ENCODE measurements around the gene F10. TPM values are rescaled to one million over a fixed set of nuclear protein-coding genes. Genes with fewer than 3 reads are reported as not detected.

The F10 gene
- total RNA-seq, 3 donors from 2014 or later (not counting 1 experiment from before 2014, with no cell fraction given), result not detected

GRCh38 chr13:113096052-113096744 lies 26.4 kb upstream of the F10 start:
- H3K27ac ChIP-seq (ENCODE audit: low read length), result no peak overlapping the region
- ATAC-seq, result no peak
- H3K36me3 Mint-ChIP-seq, result no peaks in the 10 kb centered on the region

GRCh38 chr13:113096745-113097305 lies 25.8 kb upstream of the F10 start:
- DNase-seq (no peak), ATAC-seq (no peak)
- no peaks in the 10 kb centered on the region for H3K9me3 Mint-ChIP-seq
- Histone ChIP-seq H3K36me3 (ENCODE audit: control insufficient read depth, insufficient read depth, low read length) (no peaks in the 10 kb centered on the region), H3K27ac (ENCODE audit: low read length) (no peak overlapping the region), H3K4me3 (ENCODE audit: low read length) (no peak overlapping the region), H3K27me3 (ENCODE audit: control insufficient read depth, insufficient read depth, low read length) (no peaks in the 10 kb centered on the region), H3K9me3 (ENCODE audit: control insufficient read depth, insufficient read depth, low read length) (no peaks in the 10 kb centered on the region), H3K4me1 (ENCODE audit: control insufficient read depth, insufficient read depth, low read length) (no peaks in the 10 kb centered on the region)
- no peaks in the 10 kb centered on the region for H3K4me1 Mint-ChIP-seq
- H3K36me3 Mint-ChIP-seq, result no peaks in the 10 kb centered on the region
- peaks cover 0 to 11% of the 10 kb centered on the region in 2 donors for H3K27me3 Mint-ChIP-seq (ENCODE audit: low read depth in 2 of 2)
- WGBS (ENCODE audit: insufficient coverage), result 97% methylated on average over 52 of the region's 52 CpGs
- TF ChIP-seq CTCF (IDR thresholded peaks at IDR 0.05), result no peak
- no peak overlapping the region for H3K4me3 Mint-ChIP-seq
- H3K27ac Mint-ChIP-seq, result no peak overlapping the region
- intact Hi-C loops (cut with micrococcal nuclease), result no loop called here

More at GRCh38 chr13:113096052-113096744, 26.4 kb upstream of the F10 start:
- H3K4me3 ChIP-seq (ENCODE audit: low read length), result no peak overlapping the region
- Mint-ChIP-seq H3K27me3 (ENCODE audit: low read depth in 2 of 2) (peaks cover 0 to 11% of the 10 kb centered on the region in 2 donors), H3K4me3 (no peak overlapping the region), H3K9me3 (no peaks in the 10 kb centered on the region), H3K4me1 (no peaks in the 10 kb centered on the region), H3K27ac (no peak overlapping the region)
- no peak for TF ChIP-seq CTCF (IDR thresholded peaks at IDR 0.05)
- no peak for DNase-seq
- 94% methylated on average over 61 of the region's 61 CpGs for WGBS (ENCODE audit: insufficient coverage)
- no peaks in the 10 kb centered on the region for H3K4me1 ChIP-seq (ENCODE audit: control insufficient read depth, insufficient read depth, low read length)
- no peaks in the 10 kb centered on the region for H3K36me3 ChIP-seq (ENCODE audit: control insufficient read depth, insufficient read depth, low read length)
- no peaks in the 10 kb centered on the region for H3K27me3 ChIP-seq (ENCODE audit: control insufficient read depth, insufficient read depth, low read length)
- no peaks in the 10 kb centered on the region for H3K9me3 ChIP-seq (ENCODE audit: control insufficient read depth, insufficient read depth, low read length)
- intact Hi-C loops (cut with micrococcal nuclease), result no loop called here

- DNase-seq (no peak), ATAC-seq (no peak)
- TF ChIP-seq CTCF (IDR thresholded peaks at IDR 0.05), result no peak
- Histone ChIP-seq H3K4me3 (ENCODE audit: low read length) (no peak overlapping the region), H3K4me1 (ENCODE audit: control insufficient read depth, insufficient read depth, low read length) (no peaks in the 10 kb centered on the region), H3K27me3 (ENCODE audit: control insufficient read depth, insufficient read depth, low read length) (no peaks in the 10 kb centered on the region), H3K27ac (ENCODE audit: low read length) (no peak overlapping the region), H3K9me3 (ENCODE audit: control insufficient read depth, insufficient read depth, low read length) (no peaks in the 10 kb centered on the region), H3K36me3 (ENCODE audit: control insufficient read depth, insufficient read depth, low read length) (no peaks in the 10 kb centered on the region)
- Mint-ChIP-seq H3K4me1 (no peaks in the 10 kb centered on the region), H3K27me3 (ENCODE audit: low read depth in 2 of 2) (peaks cover 0 to 11% of the 10 kb centered on the region in 2 donors), H3K27ac (no peak overlapping the region), H3K9me3 (no peaks in the 10 kb centered on the region), H3K4me3 (no peak overlapping the region), H3K36me3 (no peaks in the 10 kb centered on the region)
- 93% methylated on average over 3 of the region's 7 CpGs for WGBS (ENCODE audit: insufficient coverage)
- intact Hi-C loops (cut with micrococcal nuclease), result no loop called here
Measured at GRCh38 chr13:113097651-113098050, 24.9 kb upstream of the F10 start.
